Mammary epithelial cell (primary cell): ENCODE results near the gene SHCBP1L.

Experiments used
- CTCF ChIP-seq, 2 donors: IDR thresholded peaks in 1 of 2; conservative IDR thresholded peaks in 1 of 2; 2 replicates each; pipeline ENCODE4 v1.5.1; 2011 to 2012; ENCODE audit warnings: inconsistent platforms in 2 of 2, low read length in 2 of 2, mild to moderate bottlenecking in 2 of 2, control low read depth in 1 of 2, low read depth in 1 of 2; ENCODE audit not compliant: insufficient read depth in 1 of 2; ENCODE audit errors: extremely low read depth in 1 of 2
- EZH2 ChIP-seq: IDR thresholded peaks from 2 replicates; pipeline ENCODE4 v1.6.1; 2012; ENCODE audit warnings: low read length, inconsistent platforms, borderline replicate concordance

DNA sequence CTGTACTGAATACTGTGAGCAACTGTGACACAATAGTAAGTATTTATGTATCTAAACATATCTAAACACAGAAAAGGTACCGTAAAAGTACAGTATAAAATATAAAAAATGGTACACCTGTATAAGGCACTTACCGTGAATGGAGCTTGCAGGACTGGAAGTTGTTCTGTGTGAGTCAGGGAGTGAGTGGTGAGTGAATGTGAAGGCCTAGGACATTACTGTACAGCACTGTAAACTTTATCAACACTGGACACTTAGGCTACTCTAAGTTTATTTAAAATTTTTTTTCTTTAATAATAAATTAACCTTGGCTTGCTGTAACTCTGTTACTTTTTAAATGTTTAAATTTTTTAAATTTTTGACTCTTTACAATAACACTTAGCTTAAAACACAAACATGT, 24.5 kb upstream of the SHCBP1L start:
- TF ChIP-seq CTCF (conservative IDR thresholded peaks at IDR 0.05 in 1 of 2, IDR thresholded peaks at IDR 0.05 in 1 of 2; ENCODE audit: extremely low read depth in 1 of 2, insufficient read depth in 1 of 2, low read depth in 1 of 2, low read length in 2 of 2), result no peak
- no peak for TF ChIP-seq EZH2
